ENCODE data around the gene TMEM178B. TPM values are rescaled to one million over a fixed set of nuclear protein-coding genes. Genes with fewer than 3 reads are reported as not detected.

The TMEM178B gene
- polyA plus RNA-seq, 1 of the 3 experiments (the other 2 are of a cell fraction), result 0.20 TPM

DNA sequence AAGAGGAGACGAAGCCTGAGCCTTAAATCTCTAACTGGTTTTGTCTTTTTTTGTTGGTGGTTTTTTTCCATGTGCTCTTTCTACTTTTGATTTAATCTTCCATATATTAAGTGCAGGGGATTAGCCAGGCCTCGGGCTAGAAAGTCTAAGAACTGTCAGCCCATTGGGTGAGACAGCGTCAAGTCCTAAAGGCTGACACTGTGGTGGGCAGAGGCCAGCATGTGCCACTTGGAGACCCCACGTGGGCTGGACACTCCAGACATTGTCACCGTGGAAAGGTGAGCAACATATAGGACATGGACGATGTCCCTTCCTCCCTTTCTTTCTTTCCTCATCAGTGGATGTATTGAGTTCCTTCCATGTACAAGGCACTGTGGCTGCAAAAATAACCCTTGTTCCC, 129.3 kb downstream of the TMEM178B start (continued):
- TF ChIP-seq RFX5 (IDR thresholded peaks at IDR 0.05; ENCODE audit: low read length), result no peak
- TF ChIP-seq, protein P1, sequence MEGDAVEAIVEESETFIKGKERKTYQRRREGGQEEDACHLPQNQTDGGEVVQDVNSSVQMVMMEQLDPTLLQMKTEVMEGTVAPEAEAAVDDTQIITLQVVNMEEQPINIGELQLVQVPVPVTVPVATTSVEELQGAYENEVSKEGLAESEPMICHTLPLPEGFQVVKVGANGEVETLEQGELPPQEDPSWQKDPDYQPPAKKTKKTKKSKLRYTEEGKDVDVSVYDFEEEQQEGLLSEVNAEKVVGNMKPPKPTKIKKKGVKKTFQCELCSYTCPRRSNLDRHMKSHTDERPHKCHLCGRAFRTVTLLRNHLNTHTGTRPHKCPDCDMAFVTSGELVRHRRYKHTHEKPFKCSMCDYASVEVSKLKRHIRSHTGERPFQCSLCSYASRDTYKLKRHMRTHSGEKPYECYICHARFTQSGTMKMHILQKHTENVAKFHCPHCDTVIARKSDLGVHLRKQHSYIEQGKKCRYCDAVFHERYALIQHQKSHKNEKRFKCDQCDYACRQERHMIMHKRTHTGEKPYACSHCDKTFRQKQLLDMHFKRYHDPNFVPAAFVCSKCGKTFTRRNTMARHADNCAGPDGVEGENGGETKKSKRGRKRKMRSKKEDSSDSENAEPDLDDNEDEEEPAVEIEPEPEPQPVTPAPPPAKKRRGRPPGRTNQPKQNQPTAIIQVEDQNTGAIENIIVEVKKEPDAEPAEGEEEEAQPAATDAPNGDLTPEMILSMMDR (IDR thresholded peaks at IDR 0.05), result no peak
- TF ChIP-seq, protein P2, sequence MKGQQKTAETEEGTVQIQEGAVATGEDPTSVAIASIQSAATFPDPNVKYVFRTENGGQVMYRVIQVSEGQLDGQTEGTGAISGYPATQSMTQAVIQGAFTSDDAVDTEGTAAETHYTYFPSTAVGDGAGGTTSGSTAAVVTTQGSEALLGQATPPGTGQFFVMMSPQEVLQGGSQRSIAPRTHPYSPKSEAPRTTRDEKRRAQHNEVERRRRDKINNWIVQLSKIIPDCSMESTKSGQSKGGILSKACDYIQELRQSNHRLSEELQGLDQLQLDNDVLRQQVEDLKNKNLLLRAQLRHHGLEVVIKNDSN (IDR thresholded peaks at IDR 0.05; ENCODE audit: borderline replicate concordance, low read depth), result no peak

DNA sequence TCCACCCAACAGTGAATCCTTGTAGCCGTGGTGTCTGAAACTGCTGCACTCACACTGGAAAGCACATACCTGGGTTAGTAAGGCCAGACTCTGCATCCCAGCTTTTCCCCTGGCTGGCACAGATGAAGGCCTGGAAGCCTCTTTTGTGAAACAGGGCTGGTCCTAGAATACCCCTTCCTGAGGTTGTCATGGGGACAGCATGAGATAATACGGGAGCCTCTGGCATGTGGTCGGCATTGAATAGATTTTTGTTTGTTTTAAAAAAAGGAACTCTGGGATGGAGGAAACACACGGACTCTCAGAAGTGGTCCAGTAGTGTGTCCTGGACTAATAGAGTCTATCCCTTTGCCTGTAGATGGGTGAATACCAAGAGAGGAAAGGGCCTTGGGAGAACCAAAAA, 129.7 kb downstream of the TMEM178B start:
- ChIA-PET CTCF (interaction anchor here (1.2 to 1.4 kb wide), 2 partner anchors 17 to 58 kb away, joined by 3 read pairs; no protein-coding TSS in a partner anchor), POLR2A (no interaction called here)
- H3K9me2 ChIP-seq, result no peaks in the 10 kb centered on the region
- H3K4me2 ChIP-seq, result no peak overlapping the region
- H3K27ac ChIP-seq (ENCODE audit: low read depth in 2 of 2, low read length in 1 of 2), result no peak overlapping the region
- no peak overlapping the region for H2AFZ ChIP-seq (ENCODE audit: low read depth)
- TF ChIP-seq TAF1 (IDR thresholded peaks at IDR 0.05; ENCODE audit: borderline replicate concordance, low read depth, low read length) (no peak), SIN3A (IDR thresholded peaks at IDR 0.05; ENCODE audit: borderline replicate concordance, low read depth, low read length) (no peak), ELF1 (IDR thresholded peaks at IDR 0.05) (no peak), SMC3 (IDR thresholded peaks at IDR 0.05; ENCODE audit: low read depth, low read length) (no peak), FOXJ3 (CRISPR knock-in tag; IDR thresholded peaks at IDR 0.05) (no peak), MEF2A (IDR thresholded peaks at IDR 0.05; ENCODE audit: borderline replicate concordance, low read depth) (no peak), EZH2phosphoT487 (IDR thresholded peaks at IDR 0.05; ENCODE audit: borderline replicate concordance, low read depth) (no peak), GABPA (IDR thresholded peaks at IDR 0.05; ENCODE audit: low read depth) (no peak), RCOR1 (IDR thresholded peaks at IDR 0.05; ENCODE audit: low read length) (no peak), YY1 (IDR thresholded peaks at IDR 0.05; ENCODE audit: low read depth) (no peak), NFIC (IDR thresholded peaks at IDR 0.05; ENCODE audit: borderline replicate concordance) (no peak)
- TF ChIP-seq, protein P3, sequence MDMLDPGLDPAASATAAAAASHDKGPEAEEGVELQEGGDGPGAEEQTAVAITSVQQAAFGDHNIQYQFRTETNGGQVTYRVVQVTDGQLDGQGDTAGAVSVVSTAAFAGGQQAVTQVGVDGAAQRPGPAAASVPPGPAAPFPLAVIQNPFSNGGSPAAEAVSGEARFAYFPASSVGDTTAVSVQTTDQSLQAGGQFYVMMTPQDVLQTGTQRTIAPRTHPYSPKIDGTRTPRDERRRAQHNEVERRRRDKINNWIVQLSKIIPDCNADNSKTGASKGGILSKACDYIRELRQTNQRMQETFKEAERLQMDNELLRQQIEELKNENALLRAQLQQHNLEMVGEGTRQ (IDR thresholded peaks at IDR 0.05; ENCODE audit: borderline replicate concordance, low read depth, low read length), result no peak
- TF ChIP-seq, protein P4, sequence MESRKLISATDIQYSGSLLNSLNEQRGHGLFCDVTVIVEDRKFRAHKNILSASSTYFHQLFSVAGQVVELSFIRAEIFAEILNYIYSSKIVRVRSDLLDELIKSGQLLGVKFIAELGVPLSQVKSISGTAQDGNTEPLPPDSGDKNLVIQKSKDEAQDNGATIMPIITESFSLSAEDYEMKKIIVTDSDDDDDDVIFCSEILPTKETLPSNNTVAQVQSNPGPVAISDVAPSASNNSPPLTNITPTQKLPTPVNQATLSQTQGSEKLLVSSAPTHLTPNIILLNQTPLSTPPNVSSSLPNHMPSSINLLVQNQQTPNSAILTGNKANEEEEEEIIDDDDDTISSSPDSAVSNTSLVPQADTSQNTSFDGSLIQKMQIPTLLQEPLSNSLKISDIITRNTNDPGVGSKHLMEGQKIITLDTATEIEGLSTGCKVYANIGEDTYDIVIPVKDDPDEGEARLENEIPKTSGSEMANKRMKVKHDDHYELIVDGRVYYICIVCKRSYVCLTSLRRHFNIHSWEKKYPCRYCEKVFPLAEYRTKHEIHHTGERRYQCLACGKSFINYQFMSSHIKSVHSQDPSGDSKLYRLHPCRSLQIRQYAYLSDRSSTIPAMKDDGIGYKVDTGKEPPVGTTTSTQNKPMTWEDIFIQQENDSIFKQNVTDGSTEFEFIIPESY (IDR thresholded peaks at IDR 0.05; ENCODE audit: borderline replicate concordance, low read depth), result no peak
- TF ChIP-seq, protein P5, sequence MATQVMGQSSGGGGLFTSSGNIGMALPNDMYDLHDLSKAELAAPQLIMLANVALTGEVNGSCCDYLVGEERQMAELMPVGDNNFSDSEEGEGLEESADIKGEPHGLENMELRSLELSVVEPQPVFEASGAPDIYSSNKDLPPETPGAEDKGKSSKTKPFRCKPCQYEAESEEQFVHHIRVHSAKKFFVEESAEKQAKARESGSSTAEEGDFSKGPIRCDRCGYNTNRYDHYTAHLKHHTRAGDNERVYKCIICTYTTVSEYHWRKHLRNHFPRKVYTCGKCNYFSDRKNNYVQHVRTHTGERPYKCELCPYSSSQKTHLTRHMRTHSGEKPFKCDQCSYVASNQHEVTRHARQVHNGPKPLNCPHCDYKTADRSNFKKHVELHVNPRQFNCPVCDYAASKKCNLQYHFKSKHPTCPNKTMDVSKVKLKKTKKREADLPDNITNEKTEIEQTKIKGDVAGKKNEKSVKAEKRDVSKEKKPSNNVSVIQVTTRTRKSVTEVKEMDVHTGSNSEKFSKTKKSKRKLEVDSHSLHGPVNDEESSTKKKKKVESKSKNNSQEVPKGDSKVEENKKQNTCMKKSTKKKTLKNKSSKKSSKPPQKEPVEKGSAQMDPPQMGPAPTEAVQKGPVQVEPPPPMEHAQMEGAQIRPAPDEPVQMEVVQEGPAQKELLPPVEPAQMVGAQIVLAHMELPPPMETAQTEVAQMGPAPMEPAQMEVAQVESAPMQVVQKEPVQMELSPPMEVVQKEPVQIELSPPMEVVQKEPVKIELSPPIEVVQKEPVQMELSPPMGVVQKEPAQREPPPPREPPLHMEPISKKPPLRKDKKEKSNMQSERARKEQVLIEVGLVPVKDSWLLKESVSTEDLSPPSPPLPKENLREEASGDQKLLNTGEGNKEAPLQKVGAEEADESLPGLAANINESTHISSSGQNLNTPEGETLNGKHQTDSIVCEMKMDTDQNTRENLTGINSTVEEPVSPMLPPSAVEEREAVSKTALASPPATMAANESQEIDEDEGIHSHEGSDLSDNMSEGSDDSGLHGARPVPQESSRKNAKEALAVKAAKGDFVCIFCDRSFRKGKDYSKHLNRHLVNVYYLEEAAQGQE (IDR thresholded peaks at IDR 0.05; ENCODE audit: low read depth, low read length), result no peak
- TF ChIP-seq, protein P6, sequence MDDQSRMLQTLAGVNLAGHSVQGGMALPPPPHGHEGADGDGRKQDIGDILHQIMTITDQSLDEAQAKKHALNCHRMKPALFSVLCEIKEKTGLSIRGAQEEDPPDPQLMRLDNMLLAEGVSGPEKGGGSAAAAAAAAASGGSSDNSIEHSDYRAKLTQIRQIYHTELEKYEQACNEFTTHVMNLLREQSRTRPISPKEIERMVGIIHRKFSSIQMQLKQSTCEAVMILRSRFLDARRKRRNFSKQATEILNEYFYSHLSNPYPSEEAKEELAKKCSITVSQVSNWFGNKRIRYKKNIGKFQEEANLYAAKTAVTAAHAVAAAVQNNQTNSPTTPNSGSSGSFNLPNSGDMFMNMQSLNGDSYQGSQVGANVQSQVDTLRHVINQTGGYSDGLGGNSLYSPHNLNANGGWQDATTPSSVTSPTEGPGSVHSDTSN (IDR thresholded peaks at IDR 0.05), result no peak
- H3K4me1 ChIP-seq (ENCODE audit: control insufficient read depth in 1 of 2, insufficient read depth in 2 of 2, low read depth in 1 of 2, low read length in 1 of 2), result peaks cover 0 to 15% of the 10 kb centered on the region in 2 experiments; a peak in 1 of 4 replicates
- H3K4me3 ChIP-seq (ENCODE audit: low read depth in 2 of 2, low read length in 1 of 2), result no peak overlapping the region
- peak; percentile 39 for DNase-seq
- no peaks in the 10 kb centered on the region for H3K36me3 ChIP-seq (replicated peaks in 1 of 2; ENCODE audit: control insufficient read depth in 1 of 2, insufficient read depth in 2 of 2, low read length in 1 of 2)
- 20% methylated on average over 4 of the region's 4 CpGs for WGBS (ENCODE audit: low lambda C conversion rate)
- H3K79me2 ChIP-seq (ENCODE audit: insufficient read depth), result no peaks in the 10 kb centered on the region
- H3K9me3 ChIP-seq, result no peaks in the 10 kb centered on the region
- no peak overlapping the region for H3K9ac ChIP-seq
- no peaks in the 10 kb centered on the region for H3F3A ChIP-seq (replicated peaks; ENCODE audit: insufficient read depth)
- no peaks in the 10 kb centered on the region for H4K20me1 ChIP-seq (ENCODE audit: insufficient read depth)
- no peaks in the 10 kb centered on the region for H3K27me3 ChIP-seq (ENCODE audit: insufficient read depth)

Measured in SK-N-SH (cell line).